Measurements from ENCODE around the gene EPHB1. TPM values are rescaled to one million over a fixed set of nuclear protein-coding genes. Genes with fewer than 3 reads are reported as not detected.

The EPHB1 gene
- total and polyA plus RNA-seq, 2 of the 13 experiments (the other 11 are each of a cell fraction or from before 2014, with no cell fraction given), result 0.07 to 0.21 TPM

GRCh38 chr3:135047061-135047460 lies 252.0 kb downstream of the EPHB1 start:
- Histone ChIP-seq H3K4me2 (ENCODE audit: low read depth, low read length) (no peak overlapping the region), H3K27ac (ENCODE audit: extremely low read length, insufficient read depth, low read length) (no peak overlapping the region), H3K9me3 (ENCODE audit: low read length) (no peaks in the 10 kb centered on the region), H3K79me2 (ENCODE audit: insufficient read depth, low read length) (no peaks in the 10 kb centered on the region), H4K20me1 (ENCODE audit: insufficient read depth, low read length) (no peaks in the 10 kb centered on the region), H3K36me3 (replicated peaks in 1 of 2; ENCODE audit: control insufficient read depth in 1 of 2, insufficient read depth in 2 of 2, low read length in 2 of 2) (no peaks in the 10 kb centered on the region), H3K9ac (ENCODE audit: insufficient read depth, low read depth, low read length) (no peak overlapping the region), H2AFZ (ENCODE audit: low read length) (no peak overlapping the region), H3K4me3 (replicated peaks in 1 of 3; ENCODE audit: insufficient read depth in 1 of 3, low read depth in 2 of 3, low read length in 3 of 3) (no peak overlapping the region), H3K4me1 (ENCODE audit: insufficient read depth, low read length) (no peaks in the 10 kb centered on the region), H3K27me3 (ENCODE audit: control insufficient read depth in 1 of 2, insufficient read depth in 2 of 2, low read length in 2 of 2) (no peaks in the 10 kb centered on the region; a peak in 1 of 5 replicates)
- in situ Hi-C loops (cut with HindIII; ENCODE audit: extremely low pct_ligation_motif_present, low pct_unique_long_range_greater_than_20kb), result no loop called here
- ATAC-seq, result no peak
- ChIA-PET POLR2A (no interaction called here), CTCF (ENCODE audit: low intra/inter-chr PET ratio, low total read pairs) (no interaction called here)
- intact Hi-C loops (cut with micrococcal nuclease; ENCODE audit: unreplicated experiment), result no loop called here
- DNase-seq (ENCODE audit: low spot score), result no peak
- WGBS (ENCODE audit: low lambda C conversion rate), result 36% methylated on average over 3 of the region's 4 CpGs
- no TSS peak for BruUV-seq (replicated peaks)
- FAIRE-seq, result no peak
- no peak for TF ChIP-seq YY1 (IDR thresholded peaks at IDR 0.05; ENCODE audit: insufficient read depth, insufficient replicate concordance, low read depth, low read length)
- TF ChIP-seq ZBTB7B (CRISPR knock-in tag; IDR thresholded peaks at IDR 0.05), result no peak
- TF ChIP-seq ATF4 (CRISPR knock-in tag; IDR thresholded peaks at IDR 0.05), result no peak
- TF ChIP-seq MTF2 (CRISPR knock-in tag; IDR thresholded peaks at IDR 0.05; ENCODE audit: borderline replicate concordance), result no peak
- no peak for TF ChIP-seq SMARCE1 (IDR thresholded peaks at IDR 0.05; ENCODE audit: borderline replicate concordance)
- TF ChIP-seq ZBTB4 (CRISPR knock-in tag; IDR thresholded peaks at IDR 0.05; ENCODE audit: borderline replicate concordance), result no peak
- TF ChIP-seq THAP9 (CRISPR knock-in tag; IDR thresholded peaks at IDR 0.05; ENCODE audit: borderline replicate concordance), result no peak
- TF ChIP-seq ZNF142 (CRISPR knock-in tag; IDR thresholded peaks at IDR 0.05), result no peak
- no peak for TF ChIP-seq THYN1 (CRISPR knock-in tag; IDR thresholded peaks at IDR 0.05; ENCODE audit: borderline replicate concordance, low read depth)
- TF ChIP-seq CBFB (CRISPR knock-in tag; IDR thresholded peaks at IDR 0.05), result no peak
- no peak for TF ChIP-seq ZNF572 (CRISPR knock-in tag; IDR thresholded peaks at IDR 0.05)
- no peak for TF ChIP-seq ESRRA (CRISPR knock-in tag; IDR thresholded peaks at IDR 0.05; ENCODE audit: low read depth)
